GM19468 (cell line): ENCODE results near the gene PSMB10.
A peak's percentile ranks its signal among the peaks of the same experiment; 100 is the strongest.
"Not testable (repeated sequence)": the region's sequence is repeated elsewhere in the genome, so short reads cannot be mapped to it uniquely, and the experiment has no call there.

Experiments used
- ATAC-seq: cut with Tn5 transposase; IDR thresholded peaks from one replicate; pipeline ENCODE4 v1.9.1; 2021; ENCODE audit warnings: mild to moderate bottlenecking, moderate library complexity, moderate number of reproducible peaks; ENCODE audit not compliant: unreplicated experiment; ENCODE audit errors: extremely low read depth

The PSMB10 gene

DNA sequence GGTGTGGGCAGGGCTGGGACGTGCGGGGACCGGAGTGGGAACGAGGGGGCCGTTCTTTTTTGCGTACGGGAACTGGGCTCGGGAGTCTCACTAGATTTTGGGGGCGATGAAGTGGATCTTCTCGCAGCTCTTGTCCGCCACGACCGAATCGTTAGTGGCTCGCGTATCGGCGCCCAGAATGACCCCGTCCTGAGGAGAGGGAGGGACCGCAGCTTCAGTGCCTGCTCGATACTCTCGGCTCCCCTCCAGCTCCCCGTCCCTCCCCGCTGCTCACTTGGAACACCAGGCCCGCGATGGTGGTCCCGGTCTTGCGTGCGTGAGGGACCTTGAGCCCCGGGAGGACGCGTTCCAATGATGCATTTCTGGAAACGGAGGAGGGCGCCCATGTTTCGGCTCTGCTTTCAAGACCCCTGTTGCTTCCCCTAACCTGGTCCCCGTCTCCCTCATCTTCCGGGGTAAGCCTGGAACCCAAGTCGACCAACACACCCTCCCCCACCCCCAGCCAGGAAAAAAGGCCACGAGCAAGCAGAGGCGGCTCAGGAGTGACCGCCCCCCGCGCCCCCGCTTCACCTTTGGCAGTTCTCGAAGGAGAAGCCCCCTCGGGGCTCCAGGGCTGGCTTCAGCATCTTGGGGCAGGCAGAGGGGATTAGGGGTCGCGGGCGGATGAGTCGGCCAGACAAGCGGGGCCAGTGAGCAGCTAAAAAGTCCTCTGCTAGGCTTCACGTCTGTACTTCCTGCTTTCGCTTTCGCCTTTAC lies at the start of gene PSMB10:
PSMB10 (minus strand) TSS at position 727 of the 756 bp plus-strand sequence; CDS start at position 626, 101 bp downstream.
- ATAC-seq, result no peak

DNA sequence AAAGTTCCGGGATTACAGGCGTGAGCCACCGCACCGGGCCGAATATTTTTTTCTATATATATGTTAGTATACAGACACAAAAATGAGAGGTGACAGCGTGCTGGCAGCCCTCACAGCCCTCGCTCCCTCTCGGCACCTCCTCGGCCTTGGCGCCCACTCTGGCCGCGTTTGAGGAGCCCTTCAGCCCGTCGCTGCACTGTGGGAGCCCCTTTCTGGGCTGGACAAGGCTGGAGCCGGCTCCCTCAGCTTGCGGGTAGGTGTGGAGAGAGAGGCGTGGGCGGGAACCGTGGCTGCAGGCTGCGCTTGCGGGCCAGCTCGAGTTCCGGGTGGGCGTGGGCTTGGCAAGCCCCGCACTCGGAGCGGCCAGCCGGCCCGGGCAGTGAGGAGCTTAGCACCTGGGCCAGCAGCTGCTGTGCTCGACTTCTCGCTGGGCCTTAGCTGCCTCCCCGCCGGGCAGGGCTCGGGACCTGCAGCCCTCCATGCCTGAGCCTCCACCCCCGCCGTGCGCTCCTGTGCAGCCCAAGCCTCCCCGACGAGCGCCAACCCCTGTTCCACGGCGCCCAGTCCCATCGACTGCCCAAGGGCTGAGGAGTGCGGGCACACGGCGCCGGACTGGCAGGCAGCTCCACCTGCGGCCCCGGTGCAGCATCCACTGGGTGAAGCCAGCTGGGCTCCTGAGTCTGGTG lies 45.5 kb upstream of the PSMB10 start:
- no peak for ATAC-seq

DNA sequence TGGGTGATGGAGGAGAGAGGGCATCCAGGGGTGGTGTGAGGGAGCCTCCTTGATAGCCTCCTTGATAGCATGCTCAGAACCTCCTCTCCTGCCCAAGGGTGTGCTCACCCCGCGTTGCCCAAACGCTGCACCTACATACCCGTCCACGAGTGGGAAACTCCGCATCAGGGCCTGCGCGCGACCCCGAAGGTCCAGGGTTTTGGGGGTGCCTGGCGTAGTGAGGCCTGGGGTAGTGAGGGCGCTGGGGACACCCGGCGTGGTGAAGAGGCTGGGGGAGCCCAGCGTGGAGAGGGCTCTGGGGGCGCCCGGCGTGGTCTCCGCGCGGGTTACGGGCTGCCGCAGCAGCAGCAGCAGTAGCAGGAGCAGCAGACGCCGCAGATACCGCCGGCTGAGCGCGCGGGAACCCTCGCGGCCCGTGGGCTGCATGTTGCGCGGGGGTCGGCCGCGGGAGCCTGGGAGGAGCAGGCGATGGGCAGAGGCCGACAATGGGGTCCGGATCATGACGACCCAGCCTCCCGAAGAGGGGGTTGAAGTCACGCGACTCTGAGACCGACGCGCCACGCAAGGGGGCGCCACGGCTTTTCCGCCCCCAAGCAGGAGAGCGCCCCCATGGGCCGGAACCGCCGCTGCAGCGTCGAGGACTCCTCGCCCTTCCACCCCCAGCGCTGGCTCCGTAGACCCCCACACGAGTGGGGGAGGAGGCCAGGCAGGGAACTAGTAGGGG lies 43.5 kb upstream of the PSMB10 start, which contains the start of gene DPEP3:
DPEP3 (minus strand) TSS at position 545 of the 724 bp plus-strand sequence; CDS start at position 426, 119 bp downstream.
- ATAC-seq, result no peak

DNA sequence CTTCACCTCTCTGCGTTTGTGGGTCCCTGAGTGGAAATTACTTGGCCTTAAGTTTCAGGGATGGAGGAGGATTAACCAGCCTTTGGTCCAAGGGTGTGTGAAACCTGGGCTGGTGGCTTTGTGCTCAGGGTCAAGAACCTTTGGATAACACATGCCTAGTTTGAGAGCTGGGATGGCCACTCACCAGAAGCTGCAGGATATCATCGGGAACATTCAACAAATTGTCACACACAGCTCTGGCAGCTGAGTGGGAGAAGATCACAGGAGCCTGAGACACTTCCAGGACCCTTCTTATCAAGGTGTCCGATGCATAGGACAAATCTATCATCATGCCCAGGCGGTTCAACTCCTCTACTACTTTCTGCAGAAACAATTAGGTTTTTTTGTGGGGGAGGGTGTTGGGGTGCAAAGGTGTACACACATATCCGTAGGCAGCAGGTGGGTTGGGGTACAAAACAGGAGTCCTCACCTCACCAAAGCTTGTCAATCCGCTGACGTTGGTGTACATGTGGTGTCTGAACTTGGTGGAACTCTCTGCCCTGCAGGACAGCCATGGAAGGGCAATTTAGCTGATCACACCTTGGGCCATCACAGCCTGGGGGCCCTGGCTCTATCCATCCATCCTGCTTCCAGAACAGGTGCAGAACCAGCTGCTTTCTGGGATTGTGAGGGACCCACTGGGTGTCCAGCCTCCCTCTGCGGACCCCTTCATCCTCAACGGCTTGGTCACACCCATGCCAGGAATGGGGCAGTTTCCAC lies 41.0 kb upstream of the PSMB10 start:
- ATAC-seq, result no peak

DNA sequence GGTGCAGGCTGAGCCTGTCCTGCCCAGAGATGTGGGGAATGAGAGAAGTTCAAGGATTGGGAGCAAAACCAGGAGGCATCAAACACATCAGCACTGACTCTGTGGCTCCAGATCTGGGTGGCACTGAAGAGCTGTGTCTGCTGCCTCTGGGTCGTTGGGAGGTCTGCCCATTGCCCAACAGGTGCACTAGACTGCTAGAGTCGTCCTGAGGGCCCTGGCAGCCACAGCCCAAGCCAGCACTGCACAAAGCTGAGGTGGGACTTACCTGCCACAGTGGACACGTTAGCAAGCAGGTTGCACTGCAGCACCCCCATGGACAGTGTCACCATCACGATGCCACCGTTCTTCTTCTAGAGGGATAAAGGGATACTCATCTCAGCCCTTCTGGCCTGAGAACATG lies 40.4 kb upstream of the PSMB10 start:
- ATAC-seq, result no peak

DNA sequence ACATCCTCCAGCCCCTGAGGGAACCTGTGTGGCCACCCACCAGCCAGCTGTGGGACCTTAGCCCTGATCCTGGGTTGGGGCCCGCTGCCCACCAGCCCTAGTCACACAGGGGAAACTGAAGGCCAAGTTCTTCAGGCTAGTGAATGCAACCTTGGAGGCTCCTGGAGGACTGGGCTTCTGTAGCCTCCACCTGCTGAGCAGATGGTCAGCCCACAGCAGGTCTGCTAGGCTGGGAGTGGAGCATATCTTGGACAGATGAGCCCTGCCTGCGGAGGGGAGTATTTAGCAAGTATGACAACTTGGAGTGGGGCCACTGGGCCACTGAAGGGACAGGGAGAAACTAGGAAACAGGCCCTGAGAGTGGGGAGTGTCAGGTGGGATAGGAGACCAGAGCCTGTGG lies 39.6 kb upstream of the PSMB10 start:
- no peak for ATAC-seq

DNA sequence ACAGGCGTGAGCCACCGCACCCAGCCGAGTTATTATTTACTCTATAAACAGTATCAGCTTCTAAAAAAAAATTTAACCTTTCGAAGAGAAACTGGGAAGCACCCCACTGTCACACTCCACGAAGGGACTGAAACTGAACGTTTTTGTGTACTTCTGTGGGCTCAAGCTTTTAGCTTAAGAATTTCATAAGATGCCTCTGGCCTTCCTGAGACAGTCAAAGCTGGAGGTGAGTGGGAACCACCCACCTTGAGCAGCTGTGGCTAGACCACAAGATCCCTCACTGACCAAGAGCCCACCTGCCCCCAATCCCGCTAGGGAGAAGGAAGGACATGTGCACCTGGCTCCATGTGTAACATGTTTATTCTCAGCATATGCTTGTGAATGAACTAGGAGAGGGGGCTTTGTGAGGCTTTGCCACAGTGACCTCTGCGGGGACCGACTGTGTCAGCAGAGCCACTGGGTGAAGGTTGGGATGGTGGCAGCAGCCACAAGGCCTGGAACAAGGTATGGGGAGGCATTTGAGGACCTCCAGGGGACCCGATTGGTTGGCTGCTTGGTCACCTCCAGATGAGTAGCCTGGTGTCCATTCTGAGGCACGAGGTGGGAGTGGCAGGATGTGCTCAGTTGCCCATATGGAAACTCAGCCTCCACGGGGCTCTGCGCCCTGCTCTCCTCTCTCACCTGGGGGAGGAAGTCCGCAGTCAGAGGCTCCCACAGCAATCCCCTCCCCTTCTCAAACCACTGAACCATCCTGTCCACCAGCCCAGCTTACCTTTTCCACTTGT lies 38.9 kb upstream of the PSMB10 start:
- peak; percentile 18 for ATAC-seq

DNA sequence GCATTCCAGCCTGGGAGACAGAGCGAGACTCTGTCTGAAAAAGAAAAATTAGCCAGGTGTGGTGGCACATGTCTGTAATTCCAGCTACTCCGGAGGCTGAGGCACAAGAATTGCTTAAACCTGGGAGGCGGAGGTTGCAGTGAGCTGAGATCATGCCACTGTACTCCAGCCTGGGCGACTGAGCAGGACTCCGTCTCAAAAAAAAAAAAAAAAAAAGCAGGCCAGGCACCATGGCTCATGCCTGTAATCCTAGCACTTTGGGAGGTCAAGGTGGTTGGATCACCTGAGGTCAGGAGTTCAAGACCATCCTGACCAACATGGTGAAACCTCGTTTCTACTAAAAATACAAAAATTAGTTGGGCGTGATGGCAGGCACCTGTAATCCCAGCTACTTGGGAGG lies 35.6 kb upstream of the PSMB10 start:
- not testable (repeated sequence) for ATAC-seq

DNA sequence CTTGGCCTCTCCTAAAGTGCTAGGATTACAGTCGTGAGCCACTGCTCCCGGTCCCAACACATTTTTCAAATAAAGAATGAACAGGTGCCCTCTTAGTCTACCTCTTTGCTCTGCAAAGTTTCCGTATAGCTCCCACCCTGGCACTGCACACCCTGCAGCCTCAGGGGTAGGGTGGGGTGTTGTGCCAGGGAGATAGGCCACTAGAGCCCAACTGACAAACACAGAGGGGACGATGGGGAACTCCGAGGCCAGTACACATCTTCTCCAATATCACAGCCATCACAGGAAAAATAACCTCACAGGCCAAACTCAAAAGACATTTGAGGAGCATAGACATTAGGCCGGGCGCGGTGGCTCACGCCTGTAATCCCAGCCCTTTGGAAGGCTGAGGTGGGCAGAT lies 34.5 kb upstream of the PSMB10 start:
- no peak for ATAC-seq

DNA sequence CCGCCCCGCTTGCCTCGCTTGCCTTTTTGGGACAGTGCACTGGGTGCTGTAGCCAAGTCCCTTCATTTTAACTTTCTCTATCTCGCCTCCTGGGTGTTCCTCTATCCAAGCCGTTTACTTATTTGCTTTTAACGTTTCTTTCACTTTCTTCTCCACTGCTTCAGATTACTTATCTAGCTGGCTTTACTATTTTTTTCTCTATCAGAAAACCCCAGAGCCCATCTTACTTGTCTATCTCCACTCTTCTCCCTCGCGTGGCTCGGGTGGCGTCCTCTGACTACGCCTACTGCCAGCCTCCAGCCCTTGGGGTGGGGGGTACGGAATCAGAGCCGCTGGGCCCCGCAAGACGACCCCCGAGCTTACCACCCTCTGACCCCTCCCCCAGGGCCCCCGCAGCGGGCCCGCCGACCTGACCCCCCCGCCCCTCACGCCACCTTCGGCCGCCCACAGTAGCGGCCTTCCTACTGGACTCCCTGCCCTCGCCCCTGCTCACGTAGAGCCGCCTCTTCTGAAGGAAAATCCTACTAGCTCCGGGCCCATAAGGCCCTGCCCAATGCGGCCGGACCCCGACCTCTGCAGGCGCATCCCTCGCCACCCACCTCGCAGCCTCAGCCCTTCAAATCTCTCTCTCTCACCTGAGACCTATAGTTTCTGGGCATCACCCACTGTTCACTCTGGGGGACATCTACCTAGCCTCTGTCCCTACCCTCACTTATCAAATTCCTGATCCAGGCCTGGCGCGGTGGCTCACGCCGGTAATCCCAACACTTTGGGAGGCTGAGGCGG lies 32.8 kb upstream of the PSMB10 start:
- ATAC-seq, result no peak

DNA sequence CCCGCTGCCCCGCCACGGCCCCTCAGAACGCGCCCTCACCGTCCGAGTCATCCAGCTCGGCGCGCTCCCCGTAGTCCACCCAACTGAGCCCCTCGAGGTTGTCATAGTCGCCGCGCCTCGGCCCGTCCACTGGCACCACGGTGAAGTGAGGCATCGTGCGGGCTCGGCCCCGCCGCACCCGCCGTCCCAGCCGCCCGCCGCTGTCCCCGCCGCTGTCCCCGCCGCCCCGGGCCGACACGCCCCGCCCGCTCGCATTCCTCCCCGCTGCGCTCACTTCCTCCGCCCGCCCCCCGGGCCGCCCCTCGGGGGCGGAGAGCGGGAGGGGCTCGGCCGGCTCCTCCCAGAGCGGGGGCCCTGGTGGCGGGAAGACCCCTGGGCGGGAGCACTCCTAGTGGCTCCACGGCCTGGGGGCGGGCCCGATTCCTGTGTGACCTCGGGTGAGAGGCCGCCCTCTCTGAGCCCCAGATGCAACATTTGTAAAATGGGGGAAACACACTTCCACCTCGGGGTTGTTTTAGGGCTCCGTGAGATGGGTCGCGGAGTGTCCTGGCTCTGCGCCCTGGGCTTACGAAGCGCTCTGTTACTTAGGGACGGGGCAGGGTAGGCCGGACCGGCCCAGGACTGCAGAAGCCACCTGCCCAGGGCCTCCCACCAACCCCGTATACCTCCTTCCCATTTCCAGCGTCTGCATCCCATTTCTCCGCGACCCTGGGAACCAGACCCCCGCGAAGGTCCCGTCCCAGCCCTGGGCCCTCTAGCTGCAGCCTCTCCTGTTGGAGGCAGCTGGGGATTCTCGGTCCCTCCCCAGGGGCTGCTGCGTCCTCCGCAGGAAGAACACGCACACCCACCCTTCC lies 32.0 kb upstream of the PSMB10 start, which contains the start of gene SLC12A4:
SLC12A4 (minus strand) TSS at position 238 of the 854 bp plus-strand sequence; CDS start at position 154, 84 bp downstream.
- peak; percentile 43 for ATAC-seq

DNA sequence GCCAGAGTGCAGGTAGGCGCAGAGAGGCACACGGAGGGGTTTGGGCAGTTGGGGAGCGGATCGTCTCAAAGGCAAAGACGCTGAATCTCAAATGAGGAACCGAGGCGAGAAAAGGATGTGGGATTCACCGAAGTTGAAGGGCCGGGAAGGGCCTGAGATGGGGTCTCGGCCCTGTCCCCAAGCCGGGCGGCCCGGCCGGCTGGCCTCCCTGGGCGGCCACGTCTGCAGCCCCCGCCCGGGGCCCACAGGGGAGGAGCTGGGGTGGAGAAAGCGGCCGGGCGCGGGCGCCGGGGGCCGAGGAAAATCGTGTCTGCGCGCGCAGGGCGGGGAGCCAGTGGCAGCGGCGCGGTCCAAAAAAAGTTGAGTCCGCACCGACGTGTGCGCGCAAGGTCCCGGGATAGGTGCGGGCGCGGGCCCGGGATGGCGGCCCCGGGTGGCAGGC lies 31.3 kb upstream of the PSMB10 start:
- no peak for ATAC-seq

DNA sequence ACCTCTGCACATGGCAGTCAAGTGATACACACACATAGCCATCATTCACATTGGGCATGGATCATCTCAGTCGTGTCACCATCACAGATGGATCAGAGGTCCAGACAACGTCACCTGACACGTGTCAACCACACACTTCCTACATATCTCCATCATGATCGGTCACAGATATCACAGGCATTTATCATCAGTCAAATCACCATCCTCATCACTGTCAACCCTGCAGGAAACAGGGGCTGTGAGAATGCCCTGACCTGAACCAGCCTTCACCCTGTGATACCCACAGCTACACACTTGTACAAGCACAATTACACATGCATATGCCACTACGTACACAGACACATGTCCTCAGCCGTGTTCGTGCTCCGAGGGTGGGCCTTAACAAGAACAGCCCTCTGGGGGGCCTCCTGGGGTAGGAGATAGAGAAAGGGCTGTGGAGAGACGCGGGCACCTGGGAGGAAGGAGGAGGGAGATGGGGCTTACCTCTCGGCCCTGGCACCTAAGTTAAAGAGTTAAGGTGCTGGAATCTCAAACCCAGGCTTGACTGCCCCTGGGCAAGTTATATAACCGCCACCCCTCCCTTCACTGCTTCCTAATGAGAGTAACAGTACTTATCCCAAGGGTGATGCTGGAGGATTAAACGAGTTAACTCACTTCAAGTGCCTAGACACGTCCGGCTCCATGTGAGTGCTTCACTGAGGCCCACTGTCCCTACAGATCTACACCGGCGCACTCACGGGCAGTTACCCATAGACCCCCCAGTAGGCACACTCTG lies 30.7 kb upstream of the PSMB10 start:
- ATAC-seq, result no peak

DNA sequence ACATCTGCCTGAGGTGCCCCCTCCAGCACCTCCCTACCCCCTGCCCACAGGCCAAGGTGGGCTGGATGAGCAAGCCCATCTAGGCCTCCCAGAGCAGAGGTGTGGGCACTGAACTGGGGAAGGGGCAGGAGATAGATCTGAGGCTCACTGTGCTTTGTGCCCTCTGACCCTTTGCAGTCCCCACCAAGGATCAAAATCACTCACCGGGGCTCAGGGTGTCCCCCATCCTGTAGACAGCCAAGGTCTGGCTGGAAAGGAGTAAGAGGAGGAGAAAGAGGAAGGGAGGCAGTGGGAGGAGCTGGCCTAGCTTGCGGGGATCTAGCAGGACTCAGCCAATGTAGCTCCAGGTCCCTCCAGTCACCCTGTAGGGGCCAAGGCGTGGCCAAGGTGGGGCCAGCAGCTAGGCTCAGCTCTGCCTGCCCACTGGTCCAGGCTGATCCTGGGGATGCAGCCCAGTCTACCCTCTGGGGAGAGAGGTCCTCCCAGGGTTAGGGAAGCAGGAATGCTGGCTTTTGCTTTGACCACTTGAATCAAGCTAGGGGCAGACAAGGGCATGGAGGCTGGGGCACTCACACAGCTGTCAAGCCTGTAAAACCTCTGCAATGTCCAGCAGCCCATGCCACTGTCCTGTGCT lies 30.0 kb upstream of the PSMB10 start:
- ATAC-seq, result no peak

DNA sequence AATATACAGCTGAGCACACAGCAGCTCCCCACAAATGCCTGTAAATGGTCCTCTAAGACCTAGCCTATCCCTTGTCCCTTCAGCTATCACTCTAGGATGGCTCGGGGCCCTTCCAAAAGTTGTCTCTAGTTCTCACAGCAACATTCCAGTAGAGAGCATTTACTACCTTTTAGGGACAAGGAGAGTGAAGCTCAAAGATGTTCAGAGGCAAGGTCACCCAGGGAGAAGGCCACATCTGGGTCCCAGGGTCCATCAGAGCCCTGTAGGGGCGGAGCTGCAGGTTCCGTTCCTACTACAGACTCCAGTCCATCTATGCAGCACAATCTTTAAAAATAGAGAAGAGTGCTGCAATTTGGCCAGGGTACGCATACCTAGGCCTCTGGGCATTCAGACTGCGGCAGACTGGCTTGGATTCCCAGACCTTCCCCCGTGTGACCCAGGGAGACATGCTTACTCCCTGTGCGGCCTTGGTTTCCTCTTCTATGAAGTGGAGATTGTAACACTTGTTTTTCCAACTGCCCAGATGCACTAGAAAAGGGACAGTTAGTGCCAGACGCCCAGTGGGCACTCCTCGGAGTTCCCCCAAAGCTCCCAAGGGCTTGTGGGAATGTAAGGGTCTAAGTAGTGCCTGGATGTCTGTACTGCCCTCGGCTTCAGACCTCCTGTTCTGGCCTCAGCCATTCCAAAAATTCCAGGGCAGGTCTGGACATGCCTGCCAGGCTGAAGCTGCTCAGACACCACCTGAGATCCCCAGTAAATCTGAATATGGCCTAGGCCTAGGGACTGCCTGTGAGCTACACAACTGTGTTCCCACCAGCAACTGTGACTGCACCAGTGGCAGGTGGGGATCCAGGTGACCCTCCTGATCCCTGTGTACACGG lies 29.3 kb upstream of the PSMB10 start:
- ATAC-seq, result no peak
